PFSK-1 (cell line): Measurements from ENCODE around the gene GALNT12.

Source experiments
- FOXP2 ChIP-seq: optimal IDR thresholded peaks from 2 replicates; pipeline ENCODE3; 2011; ENCODE audit warnings: borderline replicate concordance, control low read depth, inconsistent platforms; ENCODE audit not compliant: insufficient read depth; ENCODE audit errors: extremely low read length, extremely low read depth
- POLR2AphosphoS5 ChIP-seq: IDR thresholded peaks from 2 replicates; pipeline ENCODE4 v1.6.1; 2012; ENCODE audit warnings: low read depth, mild to moderate bottlenecking, control low read depth, low read length, moderate library complexity
- REST ChIP-seq, 2 experiments: IDR thresholded peaks; 2 replicates each; pipeline versions ENCODE4 v1.6.1 to v1.8.0; 2011 to 2012; ENCODE audit warnings: low read depth in 2 of 2, low read length in 2 of 2, control low read depth in 1 of 2, inconsistent platforms in 1 of 2, mild to moderate bottlenecking in 1 of 2, moderate library complexity in 1 of 2; ENCODE audit not compliant: insufficient read depth in 1 of 2
- SIN3A ChIP-seq: IDR thresholded peaks from 2 replicates; pipeline ENCODE4 v1.6.1; 2012; ENCODE audit warnings: mild to moderate bottlenecking, low read length, moderate library complexity, borderline replicate concordance; ENCODE audit not compliant: insufficient read depth
- TAF1 ChIP-seq: IDR thresholded peaks from 2 replicates; pipeline ENCODE4 v1.6.1; 2012; ENCODE audit warnings: low read length, control low read depth, borderline replicate concordance; ENCODE audit not compliant: insufficient read depth

- TF ChIP-seq REST (IDR thresholded peaks at IDR 0.05; ENCODE audit: insufficient read depth in 1 of 2, low read depth in 2 of 2, low read length in 2 of 2): no peak
- TF ChIP-seq POLR2AphosphoS5: no peak
- TF ChIP-seq TAF1: no peak
- TF ChIP-seq SIN3A: no peak
- no peak for TF ChIP-seq FOXP2
Observed at GRCh38 chr9:98807814-98808195, 335 bp downstream of the GALNT12 start.
